Stimulated activated CD8-positive, alpha-beta memory T cell treated with anti-CD3 and anti-CD28 coated beads, Interleukin-12 subunit alpha, Interleukin-12 subunit beta, amount 100 ng/mL, for 4 hours (primary cell): ENCODE results near the gene UTP25.
"Not testable (repeated sequence)": the region's sequence is repeated elsewhere in the genome, so short reads cannot be mapped to it uniquely, and the experiment has no call there.

ENCODE experiments used
- DNase-seq: peaks from one replicate; pipeline ENCODE4 v3.0.0-alpha.2; 2020; ENCODE audit warnings: low read depth

The UTP25 gene, protein sequence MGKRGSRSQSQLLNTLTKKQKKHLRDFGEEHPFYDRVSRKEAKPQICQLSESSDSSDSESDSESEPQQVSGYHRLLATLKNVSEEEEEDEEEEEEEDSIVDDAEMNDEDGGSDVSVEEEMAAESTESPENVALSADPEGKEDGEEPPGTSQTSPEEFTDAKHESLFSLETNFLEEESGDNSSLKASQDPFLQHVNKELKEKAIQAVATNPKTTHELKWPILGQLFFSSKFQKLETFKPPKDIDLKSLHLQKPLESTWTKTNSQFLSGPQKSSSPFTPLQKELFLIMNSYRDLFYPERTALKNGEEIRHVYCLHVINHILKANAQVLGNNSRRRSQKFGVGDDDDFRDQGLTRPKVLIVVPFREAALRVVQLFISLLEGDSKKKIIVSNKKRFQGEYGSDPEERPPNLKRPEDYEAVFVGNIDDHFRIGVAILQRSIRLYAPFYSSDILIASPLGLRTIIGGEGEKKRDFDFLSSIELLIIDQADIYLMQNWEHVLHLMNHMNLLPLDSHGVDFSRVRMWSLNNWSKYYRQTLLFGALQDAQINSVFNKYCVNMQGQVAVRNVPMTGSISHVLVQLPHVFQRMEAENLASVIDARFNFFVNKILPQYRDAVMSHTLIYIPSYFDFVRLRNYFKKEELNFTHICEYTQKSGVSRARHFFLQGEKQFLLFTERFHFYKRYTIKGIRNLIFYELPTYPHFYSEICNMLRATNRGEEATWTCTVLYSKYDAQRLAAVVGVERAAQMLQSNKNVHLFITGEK

GRCh38 chr1:209827384-209828262 is at the start of gene UTP25:
Gene UTP25 (plus strand): TSS chr1:209827972. CDS start chr1:209828064, 92 bp downstream.
- DNase-seq: peak; percentile 88

- DNase-seq: no peak
Measured at GRCh38 chr1:209778102-209778501, 49.7 kb upstream of the UTP25 start.

DNA sequence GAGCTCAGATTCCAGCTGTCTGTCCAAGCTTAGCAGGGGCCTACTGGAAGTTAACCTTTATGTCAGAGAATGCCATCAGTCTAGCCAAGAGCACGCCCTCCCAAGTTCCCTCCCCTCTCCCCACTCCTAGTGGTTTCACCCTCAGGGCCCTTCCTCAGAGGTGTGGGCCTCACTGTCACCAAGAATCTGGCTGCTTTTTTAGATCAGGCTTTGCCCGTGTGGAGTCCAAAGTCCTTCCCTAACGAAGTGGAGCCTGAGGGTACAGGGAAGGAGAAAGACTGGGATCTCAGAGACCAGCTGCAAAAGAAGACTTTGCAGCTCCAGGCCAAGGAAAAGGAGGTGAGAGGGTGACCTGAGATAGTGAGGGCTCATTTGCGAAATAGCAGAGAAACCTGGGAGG is 47.5 kb upstream of the UTP25 start:
- DNase-seq: no peak

DNA sequence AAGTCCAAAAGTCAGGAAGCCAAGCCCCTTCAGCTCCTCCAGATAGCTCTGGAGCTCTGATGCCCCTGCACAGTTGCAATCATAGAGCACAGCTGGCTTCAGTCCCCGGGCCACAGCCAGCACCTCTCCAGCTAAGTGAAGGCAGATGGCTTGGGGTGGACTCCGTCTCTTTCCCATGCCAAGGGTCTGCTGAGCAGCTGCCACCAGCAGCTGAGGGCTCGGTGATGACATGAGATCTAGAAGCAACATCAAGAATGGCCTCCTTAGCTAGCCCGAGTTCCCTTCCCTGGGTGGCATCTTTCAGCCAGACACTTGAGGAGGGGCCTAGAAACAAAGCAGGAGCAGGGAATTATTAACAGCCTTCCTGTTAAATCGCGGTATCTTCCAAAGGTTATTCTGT is 44.4 kb upstream of the UTP25 start:
- DNase-seq: no peak

GRCh38 chr1:209784265-209785169 is 43.3 kb upstream of the UTP25 start, which contains the start of gene C1orf74:
Gene C1orf74 (minus strand): TSS chr1:209784559. CDS start chr1:209783634, 925 bp downstream.
- peak; percentile 100 for DNase-seq

DNA sequence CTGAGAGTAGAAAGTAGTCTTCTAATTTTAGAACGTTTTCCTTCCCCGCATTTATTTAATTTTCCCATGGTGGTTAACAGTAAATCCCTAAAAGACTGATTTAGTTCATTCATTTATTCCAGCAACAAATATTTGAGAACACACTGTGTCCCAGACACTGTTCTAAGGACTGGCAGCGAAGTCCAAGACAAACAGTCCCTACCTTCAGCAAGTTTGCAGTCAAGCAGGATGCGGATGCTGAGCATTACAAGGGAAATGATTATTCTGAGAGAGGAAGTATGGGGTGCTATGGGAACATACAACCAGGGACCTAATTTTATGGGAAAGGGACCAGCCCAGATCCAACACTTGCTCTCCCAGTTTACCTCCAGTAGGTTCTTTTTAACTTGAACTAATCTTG is 42.2 kb upstream of the UTP25 start:
- DNase-seq: no peak

- DNase-seq: no peak
Measured at GRCh38 chr1:209786146-209786545, 41.6 kb upstream of the UTP25 start.

GRCh38 chr1:209787551-209787950 is 40.2 kb upstream of the UTP25 start:
- no peak for DNase-seq

DNA sequence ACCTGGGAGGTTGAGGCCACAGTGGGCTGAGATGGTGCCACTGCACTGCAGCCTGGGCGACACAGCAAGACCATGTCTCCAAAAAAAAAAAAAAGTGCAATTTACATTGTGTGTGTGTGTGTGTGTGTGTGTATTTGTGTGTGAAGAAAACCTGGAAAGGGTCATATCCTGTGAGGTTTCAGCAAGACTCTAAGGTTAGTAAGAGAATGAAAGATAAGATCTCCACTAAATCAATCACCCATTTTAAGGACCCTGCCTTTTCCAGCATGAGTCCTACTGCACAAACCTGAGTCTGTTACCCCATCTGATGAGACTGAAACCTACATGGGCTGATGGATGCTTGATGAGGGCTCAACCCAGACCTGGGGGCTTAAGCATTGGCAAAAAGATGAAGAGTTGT is 38.5 kb upstream of the UTP25 start:
- DNase-seq: no peak

GRCh38 chr1:209790286-209791193 is 37.2 kb upstream of the UTP25 start:
- no peak for DNase-seq

DNA sequence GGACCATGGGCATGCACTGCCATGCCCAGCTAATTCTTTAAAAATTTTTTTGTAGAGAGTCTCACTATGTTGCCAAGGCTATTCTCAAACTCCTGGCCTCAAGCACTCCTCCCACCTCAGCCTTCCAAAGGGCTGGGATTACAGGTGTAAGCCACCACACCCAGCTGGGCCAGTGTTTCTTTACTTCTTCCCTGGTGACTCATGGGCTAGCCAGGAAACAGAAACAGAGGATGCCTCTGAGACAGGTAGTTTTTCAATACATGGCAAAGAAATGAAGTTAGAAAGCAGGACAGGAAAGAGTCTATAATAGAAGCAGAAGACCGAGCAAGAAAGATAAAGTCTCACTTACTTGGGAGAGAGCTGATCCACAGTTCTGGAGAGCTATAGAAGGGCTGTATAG is 35.9 kb upstream of the UTP25 start:
- DNase-seq: no peak

- not testable (repeated sequence) for DNase-seq
Measured at GRCh38 chr1:209793711-209794110, 34.1 kb upstream of the UTP25 start.

- DNase-seq: no peak
Measured at GRCh38 chr1:209797978-209798639, 29.7 kb upstream of the UTP25 start.

DNA sequence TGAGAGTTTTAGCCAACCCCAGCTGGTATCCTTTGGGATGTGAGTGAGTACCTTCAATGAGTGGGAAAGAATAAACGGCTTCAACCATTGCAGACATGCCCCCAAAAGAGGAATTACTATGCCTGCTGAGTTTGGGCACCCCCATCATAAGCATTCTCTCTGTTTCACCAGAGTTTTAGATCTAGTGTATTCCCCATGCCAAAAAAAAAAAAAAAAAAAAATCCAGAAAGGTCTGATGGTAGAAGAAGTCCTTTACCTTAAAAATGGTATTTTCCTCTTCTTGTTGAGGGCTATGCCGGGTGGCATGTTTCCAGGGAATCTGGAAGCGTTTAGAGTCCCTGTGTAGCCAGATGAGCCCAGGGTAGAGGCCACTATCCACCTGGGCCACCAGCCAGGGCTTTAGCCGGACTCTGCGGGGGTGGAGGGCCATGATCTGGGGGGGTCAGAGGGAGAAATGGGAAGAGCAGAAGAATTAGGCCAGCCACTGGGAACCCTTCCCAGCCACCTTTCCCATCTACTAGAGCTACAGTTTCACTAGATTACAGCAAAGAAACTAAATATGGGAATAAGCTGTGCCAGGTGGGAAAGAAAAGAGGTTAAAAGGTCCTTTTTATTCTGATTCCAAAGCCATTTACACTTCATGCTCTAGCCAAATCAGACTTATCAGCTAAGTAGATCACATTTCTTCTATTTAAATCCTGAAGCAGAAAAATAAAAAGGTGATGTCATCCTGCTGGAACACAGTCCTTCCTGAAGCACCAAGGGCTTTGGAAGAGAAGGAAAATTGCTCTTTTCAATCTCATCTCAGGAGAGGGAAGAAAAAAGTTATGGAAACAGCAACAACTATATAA is 26.6 kb upstream of the UTP25 start:
- DNase-seq: no peak

- DNase-seq: no peak
Measured at GRCh38 chr1:209802117-209802779, 25.5 kb upstream of the UTP25 start.

GRCh38 chr1:209802780-209803152 is 25.0 kb upstream of the UTP25 start:
- no peak for DNase-seq

GRCh38 chr1:209803568-209803967 is 24.2 kb upstream of the UTP25 start:
- no peak for DNase-seq

DNA sequence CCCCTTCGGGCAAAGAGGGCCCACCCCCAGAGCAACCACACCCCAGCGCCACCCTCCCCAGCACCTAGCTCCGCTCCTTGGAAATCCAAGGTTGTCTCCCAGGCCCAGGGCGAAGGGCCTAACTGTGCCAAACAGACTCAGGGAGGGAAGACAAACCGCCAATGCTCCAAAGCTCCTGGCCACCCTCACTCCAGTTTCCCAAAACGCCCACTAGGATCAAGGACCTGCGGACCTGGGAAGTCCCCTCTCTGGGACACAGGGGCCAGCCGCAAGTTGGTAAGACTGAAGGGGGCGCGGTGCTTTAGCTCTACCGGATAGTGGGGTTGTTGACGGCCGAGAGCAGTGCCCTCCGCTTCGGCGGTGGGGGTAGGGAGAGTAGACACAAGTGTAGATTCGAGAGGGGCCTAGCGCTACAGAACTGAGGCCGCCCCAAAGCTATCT is 22.4 kb upstream of the UTP25 start:
- no peak for DNase-seq
